BJ (cell line): ENCODE data around the gene MED19. TPM values are rescaled to one million over a fixed set of nuclear protein-coding genes. Genes with fewer than 3 reads are reported as not detected.
"Not testable (repeated sequence)": the region's sequence is repeated elsewhere in the genome, so short reads cannot be mapped to it uniquely, and the experiment has no call there.

Source experiments
- CTCF ChIA-PET: fragments of 350-600 bp; formaldehyde crosslinking; extraction: SDS; loops from one replicate; lab custom pipeline; 2021; ENCODE audit warnings: antibody characterized with exemption, inconsistent platforms; lab: Yijun Ruan, JAX
- POLR2A ChIA-PET: fragments of 300-600 bp; sonication (Branson Sonifier 250); formaldehyde crosslinking; extraction: SDS; loops from one replicate; lab custom pipeline; 2021; ENCODE audit warnings: antibody characterized with exemption; lab: Charles Lee
- DNase-seq: peaks from one replicate; pipeline ENCODE4 v3.0.0-alpha.2; 2011; ENCODE audit warnings: low read depth
- H3K27me3 ChIP-seq: 2 replicates; pipeline ENCODE4 v1.6.0; 2011; ENCODE audit warnings: low read length; ENCODE audit not compliant: control insufficient read depth, insufficient read depth
- H3K36me3 ChIP-seq: 2 replicates; pipeline ENCODE4 v1.5.1; 2011; ENCODE audit warnings: low read length; ENCODE audit not compliant: control insufficient read depth, insufficient read depth
- H3K4me3 ChIP-seq: 2 replicates; pipeline ENCODE4 v1.5.1; 2011; ENCODE audit warnings: low read depth, mild to moderate bottlenecking, control low read depth, low read length
- CTCF ChIP-seq: IDR thresholded peaks from 2 replicates; pipeline ENCODE4 v1.5.1; 2011; ENCODE audit warnings: low read depth, mild to moderate bottlenecking, control low read depth, inconsistent platforms, low read length, moderate library complexity; ENCODE audit not compliant: insufficient read depth
- polyA plus RNA-seq: library from polyadenylated mRNA; depleted of rRNA; stranded (reverse); fragments of >200 nt; gene quantifications from 2 replicates; pipeline ENCODE4 v1.2.3, GENCODE V29; 2011

MED19 gene
- polyA plus RNA-seq, 1 experiment: 28.4 TPM

GRCh38 chr11:57709802-57710367, 2.1 kb downstream of the MED19 start:
- no peaks in the 10 kb centered on the region for H3K27me3 ChIP-seq
- H3K36me3 ChIP-seq: peaks cover under 1% of the 10 kb centered on the region
- POLR2A ChIA-PET: no interaction called here
- no peak for TF ChIP-seq CTCF
- DNase-seq: no peak
- CTCF ChIA-PET: interaction anchor here (0.6 to 1.1 kb wide), 4 partner anchors 50 to 217 kb away, joined by 3 to 5 read pairs (median 3); no protein-coding TSS in a partner anchor
- H3K4me3 ChIP-seq: no peak overlapping the region

GRCh38 chr11:57705432-57705831, 6.6 kb downstream of the MED19 start:
- CTCF ChIA-PET: interaction anchor here (1.2 to 2.7 kb wide), 2 partner anchors 95 to 249 kb away, joined by 3 to 6 read pairs; no protein-coding TSS in a partner anchor
- H3K4me3 ChIP-seq, POLR2A ChIA-PET, H3K27me3 ChIP-seq, DNase-seq: not testable (repeated sequence)
- peaks cover 12% of the 10 kb centered on the region for H3K36me3 ChIP-seq

- CTCF ChIA-PET: interaction anchor here (1.2 to 2.7 kb wide), 2 partner anchors 96 to 249 kb away, joined by 3 to 6 read pairs; no protein-coding TSS in a partner anchor
- H3K4me3 ChIP-seq: no peak overlapping the region
- H3K36me3 ChIP-seq: peaks cover 14% of the 10 kb centered on the region
- POLR2A ChIA-PET: no interaction called here
- no peaks in the 10 kb centered on the region for H3K27me3 ChIP-seq
- no peak for TF ChIP-seq CTCF
- DNase-seq: no peak
These were observed 7.1 kb downstream of the MED19 start for GRCh38 chr11:57704932-57705331.

DNA sequence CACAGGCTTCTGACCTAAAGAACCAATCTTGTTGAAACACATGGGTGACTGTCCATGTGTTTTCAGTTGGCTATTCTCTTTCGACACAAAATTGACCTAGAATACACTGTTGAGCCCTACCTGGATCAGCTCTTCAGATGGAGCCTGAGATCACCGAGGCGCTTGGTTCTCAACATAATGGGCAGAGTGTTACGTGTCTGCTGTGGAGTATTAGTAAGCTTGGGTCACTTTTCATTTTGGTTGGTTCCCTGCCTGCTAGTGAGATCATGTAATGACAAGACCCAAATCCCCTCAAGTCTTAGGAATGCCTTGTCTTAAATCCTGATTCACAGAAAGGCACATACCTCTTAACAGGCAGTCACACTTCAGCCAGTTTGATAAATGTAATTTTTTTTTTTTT, 8.7 kb downstream of the MED19 start:
- Histone ChIP-seq H3K4me3 (no peak overlapping the region), H3K27me3 (no peaks in the 10 kb centered on the region), H3K36me3 (peaks cover 21% of the 10 kb centered on the region)
- TF ChIP-seq CTCF: no peak
- POLR2A ChIA-PET: no interaction called here
- CTCF ChIA-PET: interaction anchor here (0.8 to 1.8 kb wide), 2 partner anchors 41 to 97 kb away, joined by 3 to 4 read pairs; no protein-coding TSS in a partner anchor
- DNase-seq: no peak

- no peak overlapping the region for H3K4me3 ChIP-seq
These were observed 11.6 kb downstream of the MED19 start for GRCh38 chr11:57700425-57700824.

More at GRCh38 chr11:57700425-57700824, 11.6 kb downstream of the MED19 start:
- TF ChIP-seq CTCF: no peak
- Histone ChIP-seq H3K36me3 (peaks cover 29% of the 10 kb centered on the region), H3K27me3 (no peaks in the 10 kb centered on the region)
- no peak for DNase-seq
- POLR2A ChIA-PET: no interaction called here
- CTCF ChIA-PET: interaction anchor here (0.6 kb wide), 1 partner anchor 61 kb away, joined by 3 read pairs; the partner anchor contains the start of gene CTNND1
